GM08714 (cell line): ENCODE data around the gene SIX1.

Source experiments
- H3K4me3 ChIP-seq: fragments of 200-500 bp; sonication (Bioruptor generic); 2 replicates; pipeline ENCODE4 v1.5.1; 2014; ENCODE audit warnings: mild to moderate bottlenecking, low read length, inconsistent platforms
- ZNF274 ChIP-seq: IDR thresholded peaks from 2 replicates; pipeline ENCODE4 v1.6.1; 2012; ENCODE audit warnings: mild to moderate bottlenecking, low read depth, low read length

SIX1 gene

GRCh38 chr14:60641742-60642269 is 7.5 kb downstream of the SIX1 start:
- no peak overlapping the region for H3K4me3 ChIP-seq

GRCh38 chr14:60640859-60641741 is 8.2 kb downstream of the SIX1 start:
- no peak overlapping the region for H3K4me3 ChIP-seq

More at GRCh38 chr14:60641742-60642269, 7.5 kb downstream of the SIX1 start:
- no peak for TF ChIP-seq ZNF274

GRCh38 chr14:60639674-60640073 is 9.6 kb downstream of the SIX1 start:
- no peak for TF ChIP-seq ZNF274
- H3K4me3 ChIP-seq = no peak overlapping the region

More at GRCh38 chr14:60640859-60641741, 8.2 kb downstream of the SIX1 start:
- TF ChIP-seq ZNF274 = no peak

GRCh38 chr14:60637479-60638315 is 11.6 kb downstream of the SIX1 start:
- H3K4me3 ChIP-seq = no peak overlapping the region; the same call in 1 of the 2 replicates
- TF ChIP-seq ZNF274 = no peak

DNA sequence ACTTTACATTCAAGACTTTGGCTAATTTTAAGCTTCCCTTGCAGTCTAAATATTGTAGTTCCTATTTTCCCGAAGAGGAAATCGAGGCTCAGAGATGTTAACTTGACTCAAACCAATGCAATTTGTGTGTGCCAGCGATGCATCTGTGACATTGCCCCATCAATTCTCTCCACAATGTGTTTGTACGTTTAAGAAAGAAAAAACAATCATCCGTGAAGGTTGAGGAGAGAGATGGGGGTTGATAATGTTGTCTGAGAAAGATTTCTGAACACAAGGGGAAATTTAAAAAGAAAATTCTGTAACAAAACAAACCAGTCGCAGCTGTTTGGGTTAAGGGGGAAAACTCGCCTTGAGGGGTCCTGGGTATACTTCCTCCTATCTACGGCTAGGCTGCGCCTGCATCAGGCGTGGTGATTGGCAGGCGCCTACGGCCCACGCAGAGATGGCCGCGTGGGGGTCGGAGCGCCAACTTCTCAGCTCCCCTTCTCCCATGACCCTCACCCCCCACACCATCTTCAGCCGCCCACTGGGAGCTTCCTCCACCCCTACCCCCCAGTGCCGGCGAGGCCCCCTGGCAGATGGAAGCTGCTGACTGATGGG is 12.3 kb downstream of the SIX1 start:
- H3K4me3 ChIP-seq = no peak overlapping the region
- TF ChIP-seq ZNF274 = no peak

DNA sequence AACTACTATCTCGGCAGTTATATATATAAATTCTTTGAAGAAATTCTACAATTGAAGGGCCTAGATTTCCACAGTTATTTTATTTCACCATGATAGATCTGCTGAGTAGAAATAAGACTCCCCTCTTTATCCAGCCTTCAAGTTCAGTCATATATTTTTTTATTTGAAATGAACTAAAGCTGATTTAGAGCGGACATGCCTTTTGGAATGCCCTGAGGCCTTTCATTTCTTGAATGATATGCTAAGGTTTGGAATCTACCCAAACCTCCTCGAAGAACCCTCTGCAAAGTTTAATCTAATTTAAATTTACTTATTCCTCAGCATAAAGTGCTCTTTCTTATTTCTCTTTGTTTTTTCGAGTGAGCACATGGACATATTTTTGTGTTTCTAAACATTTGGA is 15.1 kb downstream of the SIX1 start:
- no peak for TF ChIP-seq ZNF274

GRCh38 chr14:60632777-60633176 is 16.5 kb downstream of the SIX1 start:
- no peak overlapping the region for H3K4me3 ChIP-seq
- TF ChIP-seq ZNF274 = no peak

More for the DNA sequence above, 15.1 kb downstream of the SIX1 start:
- H3K4me3 ChIP-seq = no peak overlapping the region

- TF ChIP-seq ZNF274 = no peak
- H3K4me3 ChIP-seq = no peak overlapping the region
These were observed 17.0 kb downstream of the SIX1 start for GRCh38 chr14:60632257-60632656.

DNA sequence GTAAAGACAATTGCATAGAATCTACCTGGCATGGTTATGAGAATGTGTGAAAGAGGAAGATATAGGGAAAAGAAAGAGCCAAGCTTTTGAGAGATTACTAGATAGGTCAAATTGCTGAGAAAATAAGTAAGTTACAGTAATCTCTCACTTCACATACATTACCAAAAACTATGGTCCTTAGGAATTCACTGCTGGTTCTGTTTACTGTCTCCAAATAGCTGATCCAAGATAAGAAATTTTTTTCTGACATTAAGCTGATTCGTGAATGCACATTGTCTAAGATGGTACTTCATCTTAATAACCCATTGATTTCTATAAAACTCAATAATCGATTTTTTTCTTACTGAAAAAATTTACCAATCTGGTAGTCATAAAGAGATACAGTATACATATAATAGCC is 17.4 kb downstream of the SIX1 start:
- no peak for TF ChIP-seq ZNF274
- H3K4me3 ChIP-seq = no peak overlapping the region

- H3K4me3 ChIP-seq = no peak overlapping the region
- TF ChIP-seq ZNF274 = no peak
These were observed 19.1 kb downstream of the SIX1 start for GRCh38 chr14:60630129-60630528.

DNA sequence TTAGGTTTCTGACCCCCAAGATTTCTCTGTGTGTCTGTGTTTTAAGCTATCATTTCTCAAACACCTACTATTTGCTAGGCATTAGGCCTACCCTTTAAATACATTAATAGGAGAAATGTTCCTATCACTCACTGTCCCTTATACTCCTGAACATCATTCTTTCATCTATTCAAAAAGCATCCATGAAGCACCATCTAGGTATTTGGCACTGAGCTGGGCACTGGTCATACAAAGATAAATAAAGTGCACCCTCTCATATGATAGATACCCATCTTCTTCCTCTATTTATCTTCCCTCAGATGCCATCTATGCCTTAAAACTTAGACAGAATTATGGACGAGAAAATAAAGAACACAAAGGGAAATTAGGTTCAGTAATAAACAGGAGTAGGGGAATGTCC is 20.4 kb downstream of the SIX1 start:
- TF ChIP-seq ZNF274 = no peak
- H3K4me3 ChIP-seq = no peak overlapping the region

DNA sequence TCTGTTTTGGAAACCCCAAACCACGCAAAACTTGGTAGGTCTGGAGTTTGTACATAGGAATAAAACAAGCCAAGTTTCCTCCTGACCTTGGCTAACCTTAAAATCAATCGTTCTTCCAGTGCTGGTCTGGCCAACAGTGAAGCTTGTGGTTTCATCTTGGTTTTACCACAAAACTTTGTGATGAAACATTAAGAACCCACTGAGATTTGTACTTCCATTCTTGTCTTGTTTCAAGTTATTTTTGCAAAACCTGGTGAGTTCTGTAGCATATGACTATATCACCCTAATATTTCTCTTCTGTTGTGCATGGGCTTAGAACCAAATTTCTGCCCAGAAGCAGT is 26.4 kb downstream of the SIX1 start:
- no peak overlapping the region for H3K4me3 ChIP-seq
- no peak for TF ChIP-seq ZNF274

DNA sequence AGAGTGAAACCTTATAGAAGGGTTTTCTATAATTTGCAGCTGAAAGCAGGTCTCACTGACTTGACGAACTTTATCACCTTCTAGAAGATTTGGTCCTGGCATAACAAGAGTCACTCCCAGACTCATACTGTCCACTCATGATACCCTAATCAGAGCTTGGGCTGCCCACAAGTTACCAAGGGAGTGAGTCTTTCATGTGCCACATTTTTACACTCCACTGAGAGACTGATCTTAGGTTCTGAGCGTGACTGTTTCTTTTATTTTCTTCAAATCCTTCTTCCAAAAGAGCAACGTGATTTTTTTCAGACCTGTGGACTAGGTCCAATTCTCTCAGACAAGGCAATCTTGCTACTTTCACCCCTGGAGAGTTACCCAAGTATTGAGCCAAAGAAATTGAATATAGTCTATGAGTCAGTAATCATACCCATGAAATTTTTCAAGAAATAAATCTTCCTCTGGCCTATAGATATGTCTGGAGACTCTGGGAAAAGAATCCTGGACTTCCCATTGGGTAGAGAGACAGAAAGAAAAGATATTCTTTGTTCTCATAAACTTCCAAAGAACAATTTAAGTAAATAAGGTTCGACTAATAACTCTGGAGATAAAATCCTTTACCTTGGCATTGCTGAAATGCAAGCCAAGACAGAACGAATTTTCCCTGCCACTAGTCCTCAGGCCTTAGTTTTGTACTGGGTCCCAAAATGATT is 26.9 kb downstream of the SIX1 start:
- TF ChIP-seq ZNF274 = no peak
- H3K4me3 ChIP-seq = no peak overlapping the region

DNA sequence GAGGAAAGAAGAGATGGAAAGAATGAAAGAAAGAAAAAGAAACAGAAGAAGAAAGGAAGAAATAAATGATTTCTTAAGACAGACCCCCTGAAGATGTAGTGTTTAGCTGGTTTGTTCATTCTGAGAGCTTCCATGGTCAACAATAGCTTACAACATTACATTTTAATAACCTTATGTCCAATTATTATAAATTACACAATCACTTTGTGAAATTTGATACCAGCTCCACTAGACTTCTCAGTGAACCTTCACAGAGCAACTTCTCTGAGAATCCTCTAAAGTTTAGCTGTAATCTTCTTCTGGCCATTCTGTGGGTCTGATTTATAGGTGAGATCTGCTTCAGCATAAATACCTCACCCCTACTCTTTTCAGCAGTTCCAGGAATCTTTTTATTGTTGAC is 27.9 kb downstream of the SIX1 start:
- no peak overlapping the region for H3K4me3 ChIP-seq
- no peak for TF ChIP-seq ZNF274
